HG03520 (cell line): ENCODE results near the gene ZNF83.
"Not testable (repeated sequence)": the region's sequence is repeated elsewhere in the genome, so short reads cannot be mapped to it uniquely, and the experiment has no call there.

Experiments used
- ATAC-seq: cut with Tn5 transposase; IDR thresholded peaks from one replicate; pipeline ENCODE4 v1.9.1; 2021; ENCODE audit warnings: mild to moderate bottlenecking, moderate library complexity; ENCODE audit not compliant: unreplicated experiment

ZNF83 gene

DNA sequence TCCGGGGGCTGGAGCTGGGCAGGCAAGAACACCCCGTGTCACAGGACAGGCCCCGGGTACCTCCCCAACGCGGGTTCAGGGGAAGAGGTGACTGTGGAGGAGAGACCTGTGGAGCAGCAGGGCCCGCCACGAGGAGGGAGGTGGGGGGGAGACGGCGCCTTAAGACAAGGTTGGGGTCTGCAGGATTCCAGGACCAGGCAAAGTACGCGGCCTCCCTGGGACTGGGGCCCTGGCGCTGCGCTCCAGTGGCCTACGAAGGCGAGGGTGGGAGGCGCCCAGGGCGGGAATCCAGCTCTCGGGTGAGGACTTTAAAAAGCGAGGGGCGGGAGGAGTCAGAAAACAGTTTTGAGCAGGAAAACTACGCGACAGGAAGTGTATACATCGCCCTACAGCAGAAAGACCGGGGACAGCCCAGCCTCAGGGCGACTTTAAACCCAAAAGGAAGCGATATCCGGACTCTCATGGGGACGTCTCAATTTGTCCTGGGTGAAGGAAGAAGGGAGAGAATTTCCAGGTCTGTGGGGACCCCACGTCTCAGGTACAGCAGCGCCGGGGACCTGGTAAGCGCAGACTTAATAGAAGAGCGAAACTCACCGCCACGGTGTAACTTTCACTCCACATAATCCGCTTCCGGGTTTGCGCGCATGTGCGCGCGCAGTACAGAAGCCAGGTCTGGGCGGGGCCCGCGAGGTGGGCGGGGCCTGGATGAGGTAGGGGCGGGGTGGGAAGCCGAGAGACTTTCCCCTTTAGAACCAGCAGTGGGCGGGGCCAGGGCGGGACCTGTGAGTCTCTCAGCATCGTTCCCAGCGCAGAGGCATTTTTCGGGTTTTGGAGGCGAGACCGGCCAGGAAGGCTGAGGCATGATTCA is at the start of gene ZNF83:
ZNF83 (minus strand) TSS at position 638 of the 868 bp plus-strand sequence.
- peak; percentile 77 for ATAC-seq

- ATAC-seq, result no peak
These were observed 49.5 kb upstream of the ZNF83 start for GRCh38 chr19:52687684-52688083.

DNA sequence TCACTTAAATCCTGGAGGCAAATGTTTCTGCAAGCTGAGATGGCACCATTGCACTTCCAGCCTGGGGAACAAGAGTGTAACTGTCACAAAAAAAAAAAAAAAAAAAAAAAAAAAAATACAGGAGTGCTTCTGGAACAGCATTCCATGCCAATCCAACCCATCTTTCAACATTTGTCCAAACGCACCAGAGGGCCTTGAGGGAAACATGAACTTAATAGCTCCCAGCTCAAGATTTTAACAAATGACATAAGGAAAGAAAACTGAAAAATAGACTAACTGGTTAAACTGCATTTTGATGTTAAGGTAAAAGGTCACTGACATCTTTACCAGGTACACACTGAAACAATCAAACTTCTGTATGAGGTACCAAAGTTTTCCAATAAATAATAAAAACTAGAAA is 47.7 kb upstream of the ZNF83 start:
- no peak for ATAC-seq

- not testable (repeated sequence) for ATAC-seq
These were observed 43.1 kb upstream of the ZNF83 start for GRCh38 chr19:52681216-52681615.

DNA sequence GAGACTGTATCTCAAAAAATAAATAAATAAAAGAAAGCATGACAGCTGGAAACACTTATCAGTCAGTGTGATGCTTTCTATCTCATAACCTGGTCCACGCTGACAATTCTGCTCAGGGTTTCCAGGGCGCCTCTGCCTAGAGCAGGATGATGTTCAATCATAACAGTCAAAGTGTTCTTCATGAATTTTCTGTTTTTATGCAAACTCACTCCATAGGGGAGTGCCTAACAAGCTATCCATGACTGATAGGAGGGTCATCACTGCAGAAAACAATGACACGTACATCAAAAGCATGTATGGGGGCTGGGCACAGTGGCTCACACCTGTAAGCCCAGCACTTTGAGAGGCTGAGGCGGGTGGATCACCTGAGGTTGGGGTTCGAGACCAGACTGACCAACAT is 41.4 kb upstream of the ZNF83 start:
- ATAC-seq, result no peak

- not testable (repeated sequence) for ATAC-seq
These were observed 37.1 kb upstream of the ZNF83 start for GRCh38 chr19:52675239-52675638.

GRCh38 chr19:52673014-52673413 is 34.9 kb upstream of the ZNF83 start:
- ATAC-seq, result no peak

DNA sequence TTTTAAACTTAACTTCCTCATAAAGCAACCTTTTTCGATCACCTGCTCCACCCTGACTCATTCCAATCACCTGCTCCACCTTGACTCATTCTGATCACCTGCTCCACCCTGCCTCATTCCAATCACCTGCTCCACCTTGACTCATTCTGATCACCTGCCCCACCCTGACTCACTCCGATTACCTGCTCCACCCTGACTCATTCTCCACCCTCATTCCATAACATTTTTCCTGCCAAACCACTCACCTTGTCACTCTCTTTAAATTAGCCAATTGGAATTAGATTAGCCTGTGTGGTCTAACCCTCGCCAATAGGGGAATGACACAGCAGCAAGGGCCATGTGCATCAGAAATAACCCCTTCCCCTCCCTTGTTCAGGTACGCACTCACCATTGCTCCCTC is 31.9 kb upstream of the ZNF83 start:
- no peak for ATAC-seq

- no peak for ATAC-seq
These were observed 31.4 kb upstream of the ZNF83 start for GRCh38 chr19:52669586-52669985.

- ATAC-seq, result no peak
These were observed 29.8 kb upstream of the ZNF83 start for GRCh38 chr19:52667972-52668371.

DNA sequence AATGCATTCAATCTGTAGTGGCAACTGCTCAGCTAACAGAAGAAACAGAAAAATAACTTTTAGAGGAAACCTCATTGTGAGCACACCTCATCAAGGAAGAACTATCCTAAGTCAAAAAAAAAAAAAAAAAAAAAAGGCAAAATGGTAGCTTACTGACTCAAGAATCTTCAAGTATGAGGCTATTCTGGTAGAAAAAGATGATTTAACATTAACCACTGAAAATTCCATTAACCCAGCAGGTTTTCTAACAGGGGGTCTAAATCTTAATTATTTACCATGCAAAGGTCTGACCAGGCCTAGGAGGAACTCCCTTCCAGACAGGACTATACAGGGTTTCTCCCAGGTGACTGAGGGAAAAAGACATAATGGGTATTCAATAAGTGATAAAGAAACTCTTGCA is 28.4 kb upstream of the ZNF83 start:
- no peak for ATAC-seq

GRCh38 chr19:52665529-52665928 is 27.4 kb upstream of the ZNF83 start:
- ATAC-seq, result no peak

DNA sequence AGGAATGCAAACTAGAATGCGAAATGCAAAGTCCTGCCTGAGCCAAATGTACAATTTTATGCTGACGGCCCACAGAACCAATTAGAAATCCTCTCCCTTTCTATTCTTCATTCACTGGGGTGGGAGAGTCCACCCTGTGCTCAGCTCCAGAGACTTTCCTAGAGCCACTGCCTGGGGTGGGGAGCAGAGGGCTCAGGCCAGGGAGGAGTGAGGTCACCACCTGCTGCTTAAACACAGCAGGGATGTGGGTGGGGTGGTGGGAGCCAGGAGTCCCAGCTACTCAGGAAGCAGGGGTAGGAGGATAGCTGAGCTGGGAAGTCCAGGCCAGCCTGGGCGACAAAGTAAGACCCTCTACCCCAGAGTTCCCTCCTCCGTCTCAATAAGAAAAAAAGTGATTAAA is 26.9 kb upstream of the ZNF83 start:
- ATAC-seq, result no peak

DNA sequence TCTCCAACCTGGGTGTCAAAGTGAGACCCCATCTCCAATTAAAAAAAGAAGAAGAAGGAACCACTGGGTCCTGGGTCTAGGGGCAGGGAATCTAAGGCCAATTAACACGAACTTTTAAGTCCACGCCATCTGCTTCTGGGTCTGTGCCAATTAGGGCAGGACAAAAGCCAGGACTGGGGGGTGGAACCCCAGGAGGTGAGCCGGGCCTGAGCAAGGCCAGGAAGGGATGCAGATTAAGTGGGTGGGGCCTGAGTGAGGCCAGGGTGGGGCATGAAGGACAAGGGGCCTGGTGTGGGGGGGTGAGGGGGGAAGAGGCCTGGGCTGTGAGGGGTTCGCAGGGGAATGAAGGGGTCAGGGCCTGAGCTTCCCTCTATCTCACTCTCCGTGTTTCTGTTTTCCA is 26.3 kb upstream of the ZNF83 start:
- ATAC-seq, result no peak

GRCh38 chr19:52662631-52663030 is 24.5 kb upstream of the ZNF83 start:
- ATAC-seq, result no peak

DNA sequence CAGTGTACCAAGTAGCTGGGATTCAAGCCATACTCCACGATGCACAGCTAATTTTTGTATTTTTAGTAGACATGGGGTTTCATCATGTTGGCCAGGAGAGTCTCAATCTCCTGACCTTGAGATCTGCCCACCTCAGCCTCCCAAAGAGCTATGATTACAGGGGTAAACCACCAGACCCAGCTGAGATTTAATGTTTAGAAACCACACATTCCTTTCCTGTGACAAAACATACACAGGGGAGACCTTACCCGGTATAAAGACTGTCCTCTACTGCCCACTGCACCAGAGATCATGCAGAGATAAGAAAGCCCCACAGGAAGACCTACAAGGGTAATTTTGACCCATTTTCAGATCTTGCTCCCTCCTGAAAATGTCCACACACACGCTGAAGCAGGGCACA is 22.8 kb upstream of the ZNF83 start:
- ATAC-seq, result no peak

- ATAC-seq, result no peak
These were observed 20.9 kb upstream of the ZNF83 start for GRCh38 chr19:52659013-52659412.

DNA sequence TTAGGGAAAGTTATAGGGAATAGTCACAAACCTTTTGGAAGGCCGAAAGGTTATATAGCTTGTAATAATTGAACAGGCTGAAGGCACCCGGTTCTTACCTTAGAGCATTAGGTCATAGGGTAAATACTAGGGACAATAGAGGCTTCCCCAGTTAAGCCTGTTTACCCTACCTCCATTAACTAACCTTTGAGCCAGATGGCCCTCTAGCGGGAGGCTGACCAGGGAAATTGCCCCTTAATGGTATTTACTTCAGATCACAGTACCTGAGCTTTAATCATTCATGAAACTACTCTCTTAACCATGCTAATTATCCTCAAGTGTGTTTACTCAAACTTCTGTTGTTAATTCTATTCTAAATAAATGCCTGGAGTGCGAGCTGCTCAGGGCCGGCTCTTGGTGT is 20.4 kb upstream of the ZNF83 start:
- no peak for ATAC-seq

DNA sequence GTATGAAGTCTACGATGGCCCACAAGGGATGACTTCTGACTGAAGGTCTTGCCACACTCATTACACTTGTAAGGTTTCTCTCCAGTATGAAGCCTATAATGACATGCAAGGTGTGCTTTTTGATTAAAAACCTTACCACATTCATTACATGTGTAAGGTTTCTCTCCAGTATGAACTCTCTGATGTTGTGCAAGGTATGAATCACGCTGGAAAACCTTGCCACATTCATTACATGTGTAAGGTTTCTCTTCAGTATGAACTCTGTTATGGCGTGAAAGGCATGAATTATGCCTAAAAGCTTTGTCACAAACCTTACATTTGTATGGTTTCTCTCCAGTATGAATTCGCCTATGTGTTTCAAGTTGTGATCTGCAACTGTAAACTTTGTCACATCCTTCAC is 15.0 kb upstream of the ZNF83 start:
- ATAC-seq, result no peak

DNA sequence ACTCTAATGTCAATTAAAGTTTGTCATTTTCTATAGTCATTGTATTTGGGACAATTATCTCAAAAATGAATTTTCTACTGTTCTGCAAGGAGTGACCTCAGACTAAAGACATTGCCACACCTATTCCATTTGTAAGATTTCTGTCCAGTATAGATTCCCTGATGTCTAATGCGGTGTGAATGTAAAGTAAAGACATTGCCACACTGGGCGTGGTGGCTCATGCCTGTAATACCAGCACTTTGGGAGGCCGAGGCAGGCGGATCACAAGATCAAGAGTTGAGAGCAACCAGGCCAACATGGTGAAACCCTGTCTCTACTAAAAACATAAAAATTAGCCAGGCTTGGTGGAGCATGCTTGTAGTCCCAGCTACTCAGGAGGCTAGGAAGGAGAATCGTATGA is 13.8 kb upstream of the ZNF83 start:
- no peak for ATAC-seq

DNA sequence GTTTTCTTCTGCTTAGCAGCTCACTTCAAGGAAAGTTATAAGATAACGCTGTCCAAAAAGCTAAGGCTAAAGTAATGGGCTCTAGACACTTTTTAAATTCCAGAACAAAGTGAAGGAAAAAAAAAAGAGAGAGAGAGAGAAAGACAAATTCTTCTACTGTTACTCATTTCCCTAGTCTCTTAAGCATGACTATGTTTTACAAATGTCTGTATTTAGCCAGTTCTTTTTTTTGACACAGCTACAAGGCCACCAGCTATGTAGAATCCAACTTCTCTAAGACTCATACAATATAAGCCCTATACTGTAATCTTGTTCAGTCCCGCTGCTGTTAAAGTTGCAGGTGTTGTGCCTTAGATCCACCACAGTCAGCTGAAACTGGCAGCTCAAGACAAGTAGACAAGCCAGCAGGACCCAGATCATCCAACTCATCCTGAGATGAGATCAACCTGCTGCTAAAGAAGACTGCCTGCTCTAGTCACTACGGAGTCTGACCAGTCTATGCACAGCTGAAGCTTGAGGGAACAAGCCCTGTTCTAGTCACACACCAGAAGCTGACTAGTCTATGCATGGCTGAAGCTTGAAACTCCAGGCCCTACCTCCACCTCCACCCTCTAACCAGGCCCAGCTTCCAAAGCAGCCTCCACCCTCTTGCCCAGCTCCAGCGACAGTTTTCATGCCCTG is 10.3 kb upstream of the ZNF83 start:
- ATAC-seq, result no peak

DNA sequence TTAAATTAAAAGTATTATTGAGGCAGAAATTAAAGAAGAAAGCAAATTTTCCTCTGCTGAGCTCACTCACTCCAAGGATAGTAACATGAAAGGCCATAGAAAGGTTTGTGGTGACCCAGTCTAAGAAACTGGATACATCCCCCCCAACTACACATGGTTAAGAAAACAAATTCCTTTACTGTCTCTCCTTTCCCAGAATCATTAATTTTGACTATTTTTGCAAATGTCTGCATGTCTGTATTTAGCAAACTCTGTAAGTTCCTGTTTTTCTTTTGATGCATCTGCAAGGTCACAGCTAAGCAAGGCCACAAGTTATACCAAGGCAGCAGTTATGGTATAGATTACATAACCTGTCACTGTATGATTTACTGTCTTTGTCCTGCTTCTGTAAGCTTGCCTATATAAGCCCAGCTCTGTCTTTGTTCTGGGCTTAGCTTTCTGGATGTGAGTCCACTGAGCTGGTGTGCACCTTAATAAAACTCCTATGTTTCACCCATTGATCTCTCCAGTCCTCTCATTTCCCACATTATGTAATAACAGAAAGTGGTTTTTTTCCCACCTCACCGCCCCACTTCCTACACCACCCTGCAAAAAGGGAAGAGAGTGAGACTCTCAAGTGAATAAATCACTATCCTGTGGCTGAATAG is 8.5 kb upstream of the ZNF83 start:
- no peak for ATAC-seq
